Measurements from ENCODE around the gene CPNE5. TPM values are rescaled to one million over a fixed set of nuclear protein-coding genes. Genes with fewer than 3 reads are reported as not detected.

Gene CPNE5
- total and polyA plus RNA-seq, 2 donors, result 0.57 to 3.4 TPM

GRCh38 chr6:36793913-36794712 lies 45.1 kb downstream of the CPNE5 start:
- no peak for DNase-seq (ENCODE audit: low read depth in 6 of 9, low spot score in 9 of 9)
- H3K36me3 ChIP-seq (ENCODE audit: control insufficient read depth in 2 of 2, insufficient read depth in 2 of 2, low read length in 1 of 2), result no peaks in the 10 kb centered on the region
- H3K4me1 ChIP-seq (ENCODE audit: control insufficient read depth in 2 of 2, insufficient read depth in 2 of 2, low read length in 2 of 2), result no peaks in the 10 kb centered on the region
- H3K27ac ChIP-seq (ENCODE audit: low read depth in 1 of 2, low read length in 1 of 2), result no peak overlapping the region
- H3K9me3 ChIP-seq (ENCODE audit: control insufficient read depth in 2 of 2, insufficient read depth in 1 of 2, low read length in 1 of 2), result no peaks in the 10 kb centered on the region
- H3K27me3 ChIP-seq (ENCODE audit: control insufficient read depth in 2 of 2, insufficient read depth in 1 of 2, low read length in 1 of 2), result peaks cover 2 to 25% of the 10 kb centered on the region in 2 donors
- no peak overlapping the region for H3K4me3 ChIP-seq (ENCODE audit: low read length in 2 of 2)
- WGBS, result 89% methylated on average over 19 of the region's 19 CpGs

DNA sequence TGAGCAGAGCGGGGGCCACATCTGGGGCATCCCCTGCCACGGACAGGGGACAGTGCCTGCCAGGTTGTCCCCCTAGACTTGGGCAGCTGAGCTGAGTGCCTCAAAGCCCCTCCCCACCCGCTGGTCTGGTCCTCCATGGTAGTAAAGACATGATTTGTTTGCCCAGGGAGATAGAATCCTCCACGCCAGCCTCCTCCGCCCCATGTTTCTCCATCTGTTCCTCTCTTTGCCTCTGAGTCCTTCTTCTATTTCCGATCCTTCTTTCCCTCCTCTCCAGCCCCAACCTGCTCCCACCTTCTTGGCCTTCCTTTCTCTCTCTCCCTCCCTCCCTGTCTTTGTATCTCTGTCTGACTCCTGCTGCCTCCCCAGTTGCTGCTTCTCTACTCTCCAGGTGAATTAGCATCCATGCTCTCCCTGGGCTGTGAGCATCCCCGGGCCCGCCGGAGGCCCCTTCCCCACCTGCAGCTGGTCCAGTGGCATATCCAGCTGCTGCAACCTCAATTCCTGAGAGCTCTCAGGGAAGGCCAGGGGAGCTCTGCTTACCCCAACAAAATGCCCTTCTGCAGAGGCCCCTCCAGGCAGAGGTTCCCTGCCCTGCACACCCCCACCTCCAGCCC lies 45.8 kb downstream of the CPNE5 start:
- Histone ChIP-seq H3K9me3 (ENCODE audit: control insufficient read depth in 2 of 2, insufficient read depth in 1 of 2, low read length in 1 of 2) (no peaks in the 10 kb centered on the region), H3K4me1 (ENCODE audit: control insufficient read depth in 2 of 2, insufficient read depth in 2 of 2, low read length in 2 of 2) (no peaks in the 10 kb centered on the region), H3K27ac (ENCODE audit: low read depth in 1 of 2, low read length in 1 of 2) (no peak overlapping the region), H3K27me3 (ENCODE audit: control insufficient read depth in 2 of 2, insufficient read depth in 1 of 2, low read length in 1 of 2) (peaks cover 2 to 26% of the 10 kb centered on the region in 2 donors), H3K36me3 (ENCODE audit: control insufficient read depth in 2 of 2, insufficient read depth in 2 of 2, low read length in 1 of 2) (no peaks in the 10 kb centered on the region), H3K4me3 (ENCODE audit: low read length in 2 of 2) (no peak overlapping the region)
- WGBS, result 94% methylated on average over 9 of the region's 9 CpGs
- DNase-seq (ENCODE audit: low read depth in 6 of 9, low spot score in 9 of 9), result no peak

GRCh38 chr6:36791521-36792135 lies 47.6 kb downstream of the CPNE5 start:
- peaks cover 2 to 31% of the 10 kb centered on the region in 2 donors for H3K27me3 ChIP-seq (ENCODE audit: control insufficient read depth in 2 of 2, insufficient read depth in 1 of 2, low read length in 1 of 2)
- H3K4me1 ChIP-seq (ENCODE audit: control insufficient read depth in 2 of 2, insufficient read depth in 2 of 2, low read length in 2 of 2), result no peaks in the 10 kb centered on the region
- no peak overlapping the region for H3K27ac ChIP-seq (ENCODE audit: low read depth in 1 of 2, low read length in 1 of 2)
- no peaks in the 10 kb centered on the region for H3K9me3 ChIP-seq (ENCODE audit: control insufficient read depth in 2 of 2, insufficient read depth in 1 of 2, low read length in 1 of 2)
- DNase-seq (ENCODE audit: low read depth in 6 of 9, low spot score in 9 of 9), result no peak
- WGBS, result 93% methylated on average over 10 of the region's 10 CpGs
- no peak overlapping the region for H3K4me3 ChIP-seq (ENCODE audit: low read length in 2 of 2)
- no peaks in the 10 kb centered on the region for H3K36me3 ChIP-seq (ENCODE audit: control insufficient read depth in 2 of 2, insufficient read depth in 2 of 2, low read length in 1 of 2)

DNA sequence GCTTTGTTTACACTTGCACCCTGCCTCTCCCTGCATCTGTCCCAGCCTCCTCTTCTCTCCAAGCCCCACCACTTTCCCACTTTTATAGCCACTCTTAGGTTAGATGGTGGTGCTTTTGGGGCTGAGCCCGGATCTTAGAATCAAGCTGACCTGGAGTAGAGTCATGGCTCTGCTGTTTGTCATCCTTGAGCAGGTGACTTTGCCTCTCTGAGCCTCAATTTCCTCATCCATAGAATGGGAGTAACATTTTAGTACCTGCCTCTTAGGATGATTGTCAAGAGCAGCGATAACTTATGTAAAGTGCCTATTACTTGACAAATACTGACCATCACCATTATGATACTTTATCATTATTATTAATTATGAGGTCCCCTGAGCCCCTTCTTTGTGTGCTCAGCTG lies 48.2 kb downstream of the CPNE5 start:
- 91% methylated on average over 2 of the region's 2 CpGs for WGBS
- no peaks in the 10 kb centered on the region for H3K36me3 ChIP-seq (ENCODE audit: control insufficient read depth in 2 of 2, insufficient read depth in 2 of 2, low read length in 1 of 2)
- H3K27ac ChIP-seq (ENCODE audit: low read depth in 1 of 2, low read length in 1 of 2), result no peak overlapping the region
- H3K27me3 ChIP-seq (ENCODE audit: control insufficient read depth in 2 of 2, insufficient read depth in 1 of 2, low read length in 1 of 2), result peaks cover 2 to 31% of the 10 kb centered on the region in 2 donors
- H3K4me3 ChIP-seq (ENCODE audit: low read length in 2 of 2), result no peak overlapping the region
- H3K9me3 ChIP-seq (ENCODE audit: control insufficient read depth in 2 of 2, insufficient read depth in 1 of 2, low read length in 1 of 2), result no peaks in the 10 kb centered on the region
- no peak for DNase-seq (ENCODE audit: low read depth in 6 of 9, low spot score in 9 of 9)
- no peaks in the 10 kb centered on the region for H3K4me1 ChIP-seq (ENCODE audit: control insufficient read depth in 2 of 2, insufficient read depth in 2 of 2, low read length in 2 of 2)

DNA sequence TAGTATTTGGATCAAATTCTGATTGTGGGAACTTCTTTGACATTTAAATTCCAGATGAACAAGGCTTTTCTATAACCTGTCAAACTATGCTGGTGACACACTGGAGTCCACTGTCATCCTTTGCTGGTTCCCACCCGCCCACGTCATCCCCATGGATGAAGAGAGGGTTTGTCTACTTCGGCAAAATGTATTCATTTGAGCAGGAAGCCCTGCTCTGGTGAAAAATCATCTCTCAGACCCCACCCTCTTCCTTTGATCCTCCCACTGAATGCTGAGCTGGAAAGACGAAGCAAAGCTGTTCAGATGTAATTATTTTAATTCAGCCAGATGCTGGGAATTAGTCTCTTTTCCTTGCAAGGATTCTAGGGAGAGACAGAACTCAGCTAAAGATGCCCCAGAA lies 50.5 kb downstream of the CPNE5 start:
- H3K27me3 ChIP-seq (ENCODE audit: control insufficient read depth in 2 of 2, insufficient read depth in 1 of 2, low read length in 1 of 2), result peaks cover 2 to 31% of the 10 kb centered on the region in 2 donors
- WGBS, result 44% methylated on average over 4 of the region's 4 CpGs
- no peak overlapping the region for H3K27ac ChIP-seq (ENCODE audit: low read depth in 1 of 2, low read length in 1 of 2)
- H3K4me3 ChIP-seq (ENCODE audit: low read length in 2 of 2), result no peak overlapping the region
- H3K9me3 ChIP-seq (ENCODE audit: control insufficient read depth in 2 of 2, insufficient read depth in 1 of 2, low read length in 1 of 2), result no peaks in the 10 kb centered on the region
- no peaks in the 10 kb centered on the region for H3K4me1 ChIP-seq (ENCODE audit: control insufficient read depth in 2 of 2, insufficient read depth in 2 of 2, low read length in 2 of 2)
- peak in 2 of 9 donors; percentile 26 to 45 for DNase-seq (ENCODE audit: low read depth in 6 of 9, low spot score in 9 of 9)
- no peaks in the 10 kb centered on the region for H3K36me3 ChIP-seq (ENCODE audit: control insufficient read depth in 2 of 2, insufficient read depth in 2 of 2, low read length in 1 of 2)

DNA sequence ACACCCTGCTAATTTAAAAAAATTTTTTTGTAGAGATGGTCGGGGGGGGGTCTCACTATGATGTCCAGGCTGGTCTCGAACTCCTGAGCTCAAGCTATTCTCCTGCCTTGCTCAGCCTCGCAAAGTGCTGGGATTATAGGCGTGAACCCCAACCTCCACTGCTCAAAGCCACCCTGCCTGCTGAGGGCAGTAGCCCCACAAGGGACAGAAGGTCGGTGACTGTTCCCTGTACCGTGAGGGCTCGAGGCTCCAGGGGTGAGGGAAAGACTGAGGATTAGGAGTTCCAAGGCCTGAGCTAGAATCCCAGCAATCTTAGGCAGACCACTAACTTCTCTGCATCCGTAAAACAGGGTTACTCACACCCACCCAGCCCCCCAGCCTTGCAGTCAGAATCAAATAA lies 51.1 kb downstream of the CPNE5 start:
- Histone ChIP-seq H3K4me1 (ENCODE audit: control insufficient read depth in 2 of 2, insufficient read depth in 2 of 2, low read length in 2 of 2) (no peaks in the 10 kb centered on the region), H3K9me3 (ENCODE audit: control insufficient read depth in 2 of 2, insufficient read depth in 1 of 2, low read length in 1 of 2) (no peaks in the 10 kb centered on the region), H3K4me3 (ENCODE audit: low read length in 2 of 2) (no peak overlapping the region), H3K27me3 (ENCODE audit: control insufficient read depth in 2 of 2, insufficient read depth in 1 of 2, low read length in 1 of 2) (peaks cover 2 to 30% of the 10 kb centered on the region in 2 donors), H3K36me3 (ENCODE audit: control insufficient read depth in 2 of 2, insufficient read depth in 2 of 2, low read length in 1 of 2) (no peaks in the 10 kb centered on the region), H3K27ac (ENCODE audit: low read depth in 1 of 2, low read length in 1 of 2) (no peak overlapping the region)
- no peak for DNase-seq (ENCODE audit: low read depth in 6 of 9, low spot score in 9 of 9)
- WGBS, result 96% methylated on average over 8 of the region's 8 CpGs

DNA sequence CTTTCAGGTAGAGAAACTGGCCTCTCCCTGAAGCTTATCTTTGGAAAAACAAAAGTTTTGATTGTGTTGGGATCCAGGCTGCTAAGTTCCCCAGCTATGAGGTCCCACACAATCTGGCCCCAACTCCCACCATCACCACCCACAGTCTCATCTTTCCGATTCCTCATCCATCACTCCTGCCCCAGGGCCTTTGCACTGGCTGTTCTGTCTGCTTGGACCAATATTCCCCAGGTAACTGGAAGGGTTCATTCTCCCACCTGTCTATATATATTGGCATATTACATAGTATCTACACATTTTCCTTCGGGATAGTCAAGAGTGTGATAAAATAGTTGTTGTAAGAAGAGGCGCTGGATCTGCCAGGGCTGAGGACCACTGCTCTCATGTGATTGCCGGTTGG lies 52.0 kb downstream of the CPNE5 start:
- no peak for DNase-seq (ENCODE audit: low read depth in 6 of 9, low spot score in 9 of 9)
- H3K4me3 ChIP-seq (ENCODE audit: low read length in 2 of 2), result no peak overlapping the region
- no peaks in the 10 kb centered on the region for H3K4me1 ChIP-seq (ENCODE audit: control insufficient read depth in 2 of 2, insufficient read depth in 2 of 2, low read length in 2 of 2)
- H3K27ac ChIP-seq (ENCODE audit: low read depth in 1 of 2, low read length in 1 of 2), result no peak overlapping the region
- 97% methylated on average over 4 of the region's 4 CpGs for WGBS
- H3K36me3 ChIP-seq (ENCODE audit: control insufficient read depth in 2 of 2, insufficient read depth in 2 of 2, low read length in 1 of 2), result no peaks in the 10 kb centered on the region
- H3K27me3 ChIP-seq (ENCODE audit: control insufficient read depth in 2 of 2, insufficient read depth in 1 of 2, low read length in 1 of 2), result peaks cover 2 to 24% of the 10 kb centered on the region in 2 donors
- H3K9me3 ChIP-seq (ENCODE audit: control insufficient read depth in 2 of 2, insufficient read depth in 1 of 2, low read length in 1 of 2), result no peaks in the 10 kb centered on the region

GRCh38 chr6:36786055-36786675 lies 53.1 kb downstream of the CPNE5 start:
- Histone ChIP-seq H3K36me3 (ENCODE audit: control insufficient read depth in 2 of 2, insufficient read depth in 2 of 2, low read length in 1 of 2) (no peaks in the 10 kb centered on the region), H3K4me3 (ENCODE audit: low read length in 2 of 2) (no peak overlapping the region), H3K27ac (ENCODE audit: low read depth in 1 of 2, low read length in 1 of 2) (no peak overlapping the region), H3K27me3 (ENCODE audit: control insufficient read depth in 2 of 2, insufficient read depth in 1 of 2, low read length in 1 of 2) (peaks cover 0 to 16% of the 10 kb centered on the region in 2 donors), H3K4me1 (ENCODE audit: control insufficient read depth in 2 of 2, insufficient read depth in 2 of 2, low read length in 2 of 2) (peaks cover 0 to 2% of the 10 kb centered on the region in 2 donors), H3K9me3 (ENCODE audit: control insufficient read depth in 2 of 2, insufficient read depth in 1 of 2, low read length in 1 of 2) (no peaks in the 10 kb centered on the region)
- 84% methylated on average over 6 of the region's 6 CpGs for WGBS
- no peak for DNase-seq (ENCODE audit: low read depth in 6 of 9, low spot score in 9 of 9)

- no peak overlapping the region for H3K4me3 ChIP-seq (ENCODE audit: low read length in 2 of 2)
- H3K27me3 ChIP-seq (ENCODE audit: control insufficient read depth in 2 of 2, insufficient read depth in 1 of 2, low read length in 1 of 2), result peaks cover 0 to 8% of the 10 kb centered on the region in 2 donors
- H3K4me1 ChIP-seq (ENCODE audit: control insufficient read depth in 2 of 2, insufficient read depth in 2 of 2, low read length in 2 of 2), result peaks cover 0 to 6% of the 10 kb centered on the region in 2 donors
- 95% methylated on average over 3 of the region's 3 CpGs for WGBS
- H3K36me3 ChIP-seq (ENCODE audit: control insufficient read depth in 2 of 2, insufficient read depth in 2 of 2, low read length in 1 of 2), result no peaks in the 10 kb centered on the region
- no peak for DNase-seq (ENCODE audit: low read depth in 6 of 9, low spot score in 9 of 9)
- no peaks in the 10 kb centered on the region for H3K9me3 ChIP-seq (ENCODE audit: control insufficient read depth in 2 of 2, insufficient read depth in 1 of 2, low read length in 1 of 2)
- H3K27ac ChIP-seq (ENCODE audit: low read depth in 1 of 2, low read length in 1 of 2), result no peak overlapping the region
Measured at GRCh38 chr6:36784376-36784636, 54.9 kb downstream of the CPNE5 start.

Measured in thymus (tissue), 11 donors.